Adrenal gland (tissue), 5 donors: ENCODE measurements around the gene ST6GALNAC6.

Experiments
- CTCF ChIP-seq, 6 experiments: fragments of 450-650 bp in 4 of 6; fragments of 200-600 bp in 2 of 6; sonication (generic) in 1 of 6; IDR thresholded peaks; 1 replicate in 5 of 6; 2 replicates in 1 of 6; pipeline versions ENCODE4 v1.5.1 to v1.8.0; 2016 to 2021; ENCODE audit warnings: antibody characterized with exemption in 6 of 6, mild to moderate bottlenecking in 2 of 6, moderate library complexity in 1 of 6
- POLR2A ChIP-seq, 2 donors: fragments of 450-650 bp; IDR thresholded peaks; one replicate each; pipeline ENCODE4 v1.6.1; 2017; ENCODE audit warnings: antibody characterized with exemption in 2 of 2, mild to moderate bottlenecking in 2 of 2, moderate library complexity in 1 of 2
- donor health status: DM: no; HTN: no; CAD: no.

GRCh38 chr9:127847833-127848755 is 51.3 kb downstream of the ST6GALNAC6 start:
- TF ChIP-seq POLR2A (IDR thresholded peaks at IDR 0.05): no peak
- no peak for TF ChIP-seq CTCF (IDR thresholded peaks at IDR 0.05)
